Measurements from ENCODE around the gene KLHL29.

- no peak for TF ChIP-seq POLR2A (IDR thresholded peaks at IDR 0.05)
- no peak for TF ChIP-seq CTCF (IDR thresholded peaks at IDR 0.05)
These were observed 311.7 kb downstream of the KLHL29 start for GRCh38 chr2:23696752-23697045.
